Breast epithelium (tissue), 4 donors: ENCODE results near the gene ADARB1. TPM values are rescaled to one million over a fixed set of nuclear protein-coding genes. Genes with fewer than 3 reads are reported as not detected.

Source experiments
- DNase-seq, 2 donors: peaks; one replicate each; pipeline ENCODE4 v3.0.0-alpha.2; 2019; ENCODE audit warnings: low spot score in 2 of 2
- H3K27ac ChIP-seq, 2 donors: fragments of 200-600 bp; sonication (generic) in 1 of 2; one replicate each; pipeline ENCODE4 v1.5.1; 2016 to 2019; ENCODE audit warnings: mild to moderate bottlenecking in 1 of 2
- H3K27me3 ChIP-seq, 2 donors: fragments of 200-600 bp; sonication (generic) in 1 of 2; one replicate each; pipeline versions ENCODE4 v1.5.1 to v1.6.0; 2017 to 2019; ENCODE audit warnings: control low read depth in 1 of 2, mild to moderate bottlenecking in 1 of 2
- H3K36me3 ChIP-seq: fragments of 200-600 bp; one replicate; pipeline ENCODE4 v1.5.1; 2019
- H3K4me1 ChIP-seq, 2 donors: fragments of 200-600 bp; sonication (generic); one replicate each; pipeline ENCODE4 v1.5.1; 2016 to 2019; ENCODE audit warnings: control low read depth in 1 of 2
- H3K4me3 ChIP-seq, 3 donors: fragments of 200-600 bp; sonication (generic); 1 replicate in 2 of 3; 2 replicates in 1 of 3; pipeline ENCODE4 v1.5.1; 2016 to 2019; ENCODE audit warnings: mild to moderate bottlenecking in 3 of 3, moderate library complexity in 2 of 3
- H3K9me3 ChIP-seq, 2 donors: fragments of 200-600 bp; sonication (generic) in 1 of 2; one replicate each; pipeline ENCODE4 v1.5.1; 2016 to 2019; ENCODE audit warnings: control low read depth in 1 of 2
- POLR2A ChIP-seq: fragments of 450-650 bp; IDR thresholded peaks from one replicate; pipeline ENCODE4 v1.6.1; 2016; ENCODE audit warnings: antibody characterized with exemption, mild to moderate bottlenecking, moderate library complexity
- POLR2AphosphoS5 ChIP-seq, 3 donors: sonication (generic); formaldehyde crosslinking; IDR thresholded peaks; one replicate each; pipeline ENCODE4 v1.6.1; 2017; ENCODE audit warnings: antibody characterized with exemption in 3 of 3
- intact Hi-C: fragments of 100-400 bp; cut with DNase I; formaldehyde crosslinking; loops from one replicate; pipeline ENCODE4 v1.15.1; 2023; ENCODE audit warnings: low total_unique reads
- total RNA-seq, 3 donors: library from RNA; depleted of rRNA; stranded (reverse); fragments of >200 nt; gene quantifications; one replicate each; pipeline ENCODE4 v1.1.0, GENCODE V29; 2016
- TF ChIP-seq, protein P1 (sequence below), 3 donors: fragments of 450-650 bp; IDR thresholded peaks; one replicate each; pipeline ENCODE4 v1.5.1; 2016 to 2017; ENCODE audit warnings: antibody characterized with exemption in 3 of 3, mild to moderate bottlenecking in 3 of 3, moderate library complexity in 3 of 3

Gene ADARB1
- total RNA-seq, 3 donors from 2014 or later, result 19.9 to 21.3 (median 20.0) TPM

DNA sequence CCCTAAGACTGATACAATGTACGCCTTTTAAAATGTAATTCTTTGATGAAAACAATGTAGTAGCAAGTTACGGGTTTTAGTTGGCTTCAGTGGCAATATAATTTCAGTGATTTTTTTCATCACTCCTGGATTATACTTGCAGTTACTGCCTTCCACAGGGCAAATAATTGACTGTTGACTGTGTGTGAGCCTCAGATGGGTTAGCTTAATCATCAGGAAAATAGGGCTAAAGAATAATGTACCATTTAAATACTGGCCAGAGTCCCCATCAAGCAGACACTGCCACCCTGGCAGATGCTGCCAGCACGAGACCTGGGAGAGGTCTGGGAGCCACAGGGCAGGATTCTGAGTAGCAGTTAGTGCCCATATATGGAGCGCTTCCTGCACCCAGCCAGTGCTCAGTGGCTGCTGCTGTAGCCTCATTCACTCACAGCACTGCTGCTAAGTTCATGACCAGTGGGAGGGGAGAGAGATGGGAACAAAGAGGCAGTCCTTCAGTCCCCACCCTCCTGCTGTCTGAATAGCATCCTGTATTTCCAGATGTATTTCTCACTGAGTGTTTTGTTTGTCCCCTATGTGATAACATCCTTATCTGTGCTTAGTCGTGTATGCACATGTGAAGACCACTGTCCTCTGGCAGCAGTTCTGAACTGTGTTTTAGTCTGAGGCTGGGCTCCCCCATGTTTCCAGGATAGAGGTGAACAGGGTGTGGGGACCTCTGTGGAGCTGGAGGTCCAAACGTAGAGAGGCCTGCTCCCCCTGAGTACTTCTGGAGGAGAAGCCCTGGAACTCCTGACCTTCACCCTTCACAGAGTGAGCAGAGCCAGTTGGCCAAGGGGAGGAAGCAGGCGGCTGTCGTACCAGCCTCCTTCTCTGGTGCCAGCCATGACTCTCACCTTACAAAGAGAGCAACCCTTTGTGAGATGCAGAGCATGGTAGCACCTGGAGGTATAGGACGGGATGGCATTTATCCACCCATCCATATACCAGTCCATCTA, 80.4 kb downstream of the ADARB1 start:
- H3K4me1 ChIP-seq, result no peaks in the 10 kb centered on the region
- peak in 1 of 2 donors; percentile 8 for DNase-seq
- no peaks in the 10 kb centered on the region for H3K9me3 ChIP-seq
- H3K27me3 ChIP-seq, result no peaks in the 10 kb centered on the region
- H3K36me3 ChIP-seq, result no peaks in the 10 kb centered on the region
- TF ChIP-seq, protein P1, sequence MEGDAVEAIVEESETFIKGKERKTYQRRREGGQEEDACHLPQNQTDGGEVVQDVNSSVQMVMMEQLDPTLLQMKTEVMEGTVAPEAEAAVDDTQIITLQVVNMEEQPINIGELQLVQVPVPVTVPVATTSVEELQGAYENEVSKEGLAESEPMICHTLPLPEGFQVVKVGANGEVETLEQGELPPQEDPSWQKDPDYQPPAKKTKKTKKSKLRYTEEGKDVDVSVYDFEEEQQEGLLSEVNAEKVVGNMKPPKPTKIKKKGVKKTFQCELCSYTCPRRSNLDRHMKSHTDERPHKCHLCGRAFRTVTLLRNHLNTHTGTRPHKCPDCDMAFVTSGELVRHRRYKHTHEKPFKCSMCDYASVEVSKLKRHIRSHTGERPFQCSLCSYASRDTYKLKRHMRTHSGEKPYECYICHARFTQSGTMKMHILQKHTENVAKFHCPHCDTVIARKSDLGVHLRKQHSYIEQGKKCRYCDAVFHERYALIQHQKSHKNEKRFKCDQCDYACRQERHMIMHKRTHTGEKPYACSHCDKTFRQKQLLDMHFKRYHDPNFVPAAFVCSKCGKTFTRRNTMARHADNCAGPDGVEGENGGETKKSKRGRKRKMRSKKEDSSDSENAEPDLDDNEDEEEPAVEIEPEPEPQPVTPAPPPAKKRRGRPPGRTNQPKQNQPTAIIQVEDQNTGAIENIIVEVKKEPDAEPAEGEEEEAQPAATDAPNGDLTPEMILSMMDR (IDR thresholded peaks at IDR 0.05), result no peak
- TF ChIP-seq POLR2A, result no peak
- intact Hi-C loops, result no loop called here
- no peak overlapping the region for H3K27ac ChIP-seq
- no peak overlapping the region for H3K4me3 ChIP-seq

DNA sequence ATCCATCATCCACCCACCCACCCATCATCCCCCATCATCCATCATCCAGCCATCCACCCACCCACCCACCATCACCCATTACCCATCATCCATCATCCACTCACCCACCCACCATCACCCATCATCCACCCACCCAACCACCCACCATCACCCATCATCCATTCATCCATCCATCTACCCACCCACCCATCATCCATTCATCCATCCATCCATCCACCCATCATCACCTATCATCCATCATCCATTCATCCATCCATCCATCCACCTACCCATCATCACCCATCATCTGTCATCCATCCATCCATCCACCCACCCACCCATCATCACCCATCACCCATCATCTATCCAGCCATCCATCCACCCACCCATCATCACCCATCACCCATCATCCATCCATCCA, 81.5 kb downstream of the ADARB1 start:
- peak in 1 of 2 donors; percentile 7 for DNase-seq
- intact Hi-C loops, result no loop called here
- H3K9me3 ChIP-seq, result no peaks in the 10 kb centered on the region
- H3K27ac ChIP-seq, result no peak overlapping the region
- H3K36me3 ChIP-seq, result no peaks in the 10 kb centered on the region
- no peaks in the 10 kb centered on the region for H3K4me1 ChIP-seq
- TF ChIP-seq POLR2A (no peak), POLR2AphosphoS5 (IDR thresholded peaks at IDR 0.05) (no peak)
- TF ChIP-seq, protein P1 (IDR thresholded peaks at IDR 0.05), result no peak
- no peak overlapping the region for H3K4me3 ChIP-seq
- no peaks in the 10 kb centered on the region for H3K27me3 ChIP-seq

DNA sequence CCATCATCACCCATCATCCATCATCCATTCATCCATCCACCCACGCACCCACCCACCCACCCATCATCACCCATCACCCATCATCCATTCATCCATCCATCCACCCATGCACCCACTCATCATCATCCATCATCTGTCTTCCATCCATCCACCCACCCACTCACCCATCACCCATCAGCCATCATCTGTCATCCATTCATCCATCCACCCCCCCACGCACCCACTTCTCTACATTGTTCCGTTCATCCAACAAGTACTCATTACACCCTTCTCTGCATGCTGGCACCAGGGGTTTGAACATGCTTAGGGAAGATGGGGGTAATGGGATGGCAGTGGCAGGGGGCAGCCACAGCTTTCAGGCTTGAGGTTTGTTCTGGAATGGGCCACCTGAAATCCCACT, 82.1 kb downstream of the ADARB1 start:
- H3K36me3 ChIP-seq, result no peaks in the 10 kb centered on the region
- DNase-seq, result peak in 1 of 2 donors; percentile 7
- no peak overlapping the region for H3K27ac ChIP-seq
- TF ChIP-seq POLR2A (no peak), POLR2AphosphoS5 (IDR thresholded peaks at IDR 0.05) (no peak)
- TF ChIP-seq, protein P1 (IDR thresholded peaks at IDR 0.05), result no peak
- intact Hi-C loops, result no loop called here
- no peak overlapping the region for H3K4me3 ChIP-seq
- H3K27me3 ChIP-seq, result no peaks in the 10 kb centered on the region
- H3K4me1 ChIP-seq, result no peaks in the 10 kb centered on the region
- H3K9me3 ChIP-seq, result no peaks in the 10 kb centered on the region

DNA sequence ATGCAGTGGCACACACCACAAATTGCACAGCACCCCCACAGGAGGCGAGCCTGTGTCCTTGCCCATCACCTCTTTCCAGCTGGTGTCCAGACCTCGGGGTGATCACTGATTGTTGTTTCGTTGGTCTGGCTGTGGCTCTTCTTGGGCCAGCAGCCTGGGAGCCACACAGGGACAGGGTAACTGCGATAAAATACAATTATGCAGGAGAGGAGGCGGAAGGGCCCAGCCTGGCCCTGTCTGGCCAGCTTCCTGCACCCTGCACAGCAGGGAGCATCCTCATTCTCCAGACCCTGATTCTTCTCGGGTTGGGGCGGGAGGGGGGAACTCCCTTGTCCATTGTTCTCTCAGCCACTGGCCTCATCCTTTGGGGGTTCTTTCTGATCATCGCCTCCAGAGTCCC, 83.6 kb downstream of the ADARB1 start:
- H3K36me3 ChIP-seq, result no peaks in the 10 kb centered on the region
- DNase-seq, result peak in 1 of 2 donors; percentile 3
- no peak overlapping the region for H3K4me3 ChIP-seq
- no peak overlapping the region for H3K27ac ChIP-seq
- H3K27me3 ChIP-seq, result no peaks in the 10 kb centered on the region
- H3K4me1 ChIP-seq, result peaks cover 0 to 3% of the 10 kb centered on the region in 2 donors
- H3K9me3 ChIP-seq, result no peaks in the 10 kb centered on the region
- TF ChIP-seq POLR2A (no peak), POLR2AphosphoS5 (IDR thresholded peaks at IDR 0.05) (no peak)
- TF ChIP-seq, protein P1 (IDR thresholded peaks at IDR 0.05), result no peak
- intact Hi-C loops, result no loop called here
